Peyer's patch (tissue), 4 donors: ENCODE measurements around the gene LUZP1. TPM values are rescaled to one million over a fixed set of nuclear protein-coding genes. Genes with fewer than 3 reads are reported as not detected.

Source experiments
- DNase-seq, 3 donors: peaks; one replicate each; pipeline ENCODE4 v3.0.0-alpha.2; 2017 to 2019
- H3K27ac ChIP-seq, 4 donors: fragments of 200-600 bp; sonication (generic); one replicate each; pipeline ENCODE4 v1.5.1; 2016 to 2019
- H3K27me3 ChIP-seq, 2 donors: fragments of 200-600 bp; sonication (generic); one replicate each; pipeline ENCODE4 v1.5.1; 2019
- H3K36me3 ChIP-seq, 3 donors: fragments of 200-600 bp; sonication (generic); one replicate each; pipeline ENCODE4 v1.5.1; 2016 to 2019
- H3K4me1 ChIP-seq, 4 donors: fragments of 200-600 bp; sonication (generic); one replicate each; pipeline ENCODE4 v1.5.1; 2016 to 2019
- H3K4me3 ChIP-seq, 4 donors: fragments of 200-600 bp; sonication (generic); 1 replicate in 3 of 4; 2 replicates in 1 of 4; pipeline ENCODE4 v1.5.1; 2016 to 2019; ENCODE audit warnings: mild to moderate bottlenecking in 1 of 4
- H3K9me3 ChIP-seq, 4 donors: fragments of 200-600 bp; sonication (generic); one replicate each; pipeline ENCODE4 v1.5.1; 2016 to 2019; ENCODE audit warnings: mild to moderate bottlenecking in 1 of 4
- POLR2A ChIP-seq, 2 donors: fragments of 450-650 bp; IDR thresholded peaks; one replicate each; pipeline ENCODE4 v1.5.1; 2017; ENCODE audit warnings: antibody characterized with exemption in 2 of 2, mild to moderate bottlenecking in 2 of 2, moderate library complexity in 2 of 2
- total RNA-seq, 4 donors: library from RNA; depleted of rRNA; stranded (reverse); fragments of >200 nt; gene quantifications; one replicate each; pipeline ENCODE4 v1.1.0, GENCODE V29; 2016
- TF ChIP-seq, protein P1 (sequence below), 6 experiments: fragments of 450-650 bp in 4 of 6; fragments of 200-600 bp in 2 of 6; sonication (generic) in 1 of 6; IDR thresholded peaks; one replicate each; pipeline ENCODE4 v1.5.1; 2017 to 2019; ENCODE audit warnings: antibody characterized with exemption in 6 of 6, mild to moderate bottlenecking in 3 of 6, moderate library complexity in 1 of 6

Gene LUZP1
- total RNA-seq, 4 donors from 2014 or later = 38.8 to 92.8 (median 70.4) TPM

DNA sequence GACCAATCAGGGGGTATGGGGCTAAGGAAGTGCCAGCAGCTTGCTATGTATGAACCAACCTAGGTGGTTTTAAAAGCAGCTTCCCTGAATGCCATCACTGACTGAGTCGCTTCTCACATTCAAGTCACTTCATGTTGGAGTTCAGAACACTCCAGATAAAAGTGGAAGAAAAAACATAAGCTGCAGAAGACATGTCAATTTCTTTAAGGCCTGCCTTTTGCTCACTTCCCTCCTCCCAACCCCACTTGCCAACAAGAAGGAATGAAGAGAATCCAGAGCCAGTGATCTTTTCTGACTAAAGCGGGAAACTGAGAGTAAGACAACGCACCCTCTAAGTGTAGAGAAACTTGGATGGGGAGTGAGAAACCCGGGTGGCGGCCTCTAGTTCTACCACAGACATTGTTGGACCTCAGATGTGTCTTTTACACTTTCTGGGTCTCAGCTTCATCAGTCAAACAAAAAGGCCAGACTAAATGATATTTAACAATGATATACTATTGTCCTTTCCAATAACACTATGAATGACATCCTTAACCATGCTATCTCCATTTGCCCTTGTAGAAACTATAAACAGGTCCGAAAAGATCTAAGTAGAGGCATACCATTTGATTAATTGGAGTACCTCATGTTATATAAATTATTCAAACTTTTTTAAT, 54.1 kb downstream of the LUZP1 start:
- DNase-seq = no peak
- H3K27me3 ChIP-seq = no peaks in the 10 kb centered on the region
- H3K27ac ChIP-seq = peak overlapping the region in 1 of 4 donors; percentile 12
- no peak overlapping the region for H3K4me3 ChIP-seq
- no peaks in the 10 kb centered on the region for H3K36me3 ChIP-seq
- H3K4me1 ChIP-seq = peaks cover 0 to 45% (median under 1%) of the 10 kb centered on the region in 4 donors
- TF ChIP-seq POLR2A (IDR thresholded peaks at IDR 0.05) = no peak
- no peaks in the 10 kb centered on the region for H3K9me3 ChIP-seq

DNA sequence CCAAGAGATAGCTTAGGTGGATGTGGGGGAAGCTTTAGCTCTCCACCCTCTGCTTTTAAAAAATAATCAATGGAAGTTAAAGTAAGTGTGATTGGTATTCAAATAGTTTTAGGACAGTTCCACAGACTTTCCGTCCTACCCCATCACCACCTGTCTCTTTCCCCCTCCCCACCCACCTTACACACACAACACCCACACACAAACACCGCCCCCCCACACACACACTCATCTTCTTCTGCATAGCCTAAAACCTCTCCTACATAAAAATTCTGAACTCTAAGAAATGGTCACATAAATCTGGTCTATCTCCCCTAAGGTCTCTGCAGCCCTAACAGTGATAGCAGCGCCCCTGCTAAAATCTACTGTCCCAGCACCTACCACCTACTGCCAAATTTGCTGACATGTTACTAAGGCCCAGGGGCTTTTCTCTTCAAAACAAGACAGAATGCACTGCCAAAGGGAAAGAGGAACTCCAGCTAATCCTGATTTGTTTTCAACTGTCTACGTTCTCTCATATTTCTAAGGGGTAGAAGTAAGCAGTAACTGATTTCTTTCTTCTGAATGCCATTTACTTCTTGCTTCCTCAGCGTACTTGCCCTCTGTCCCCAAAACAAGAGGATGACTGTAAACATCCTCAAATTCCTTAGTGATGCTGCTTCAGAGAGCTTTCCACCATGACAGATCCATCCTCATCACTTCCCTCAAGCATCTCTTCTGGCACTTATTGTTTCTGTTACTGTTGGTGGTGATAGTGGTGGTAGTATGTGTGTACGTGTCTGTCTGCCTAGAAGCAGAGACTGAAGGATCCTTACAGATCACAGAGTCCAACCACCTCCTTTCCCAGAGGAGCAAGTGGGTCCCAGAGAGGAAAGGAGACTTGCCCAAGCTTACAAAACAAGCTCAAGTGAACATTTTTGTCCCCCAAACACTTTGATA, 56.8 kb downstream of the LUZP1 start:
- DNase-seq = no peak
- Histone ChIP-seq H3K9me3 (no peaks in the 10 kb centered on the region), H3K27me3 (no peaks in the 10 kb centered on the region), H3K4me1 (peaks cover 0 to 21% (median 0%) of the 10 kb centered on the region in 4 donors), H3K36me3 (peaks cover 0 to 19% (median 0%) of the 10 kb centered on the region in 3 donors), H3K4me3 (no peak overlapping the region), H3K27ac (peak overlapping the region in 1 of 4 donors; percentile 20)
- TF ChIP-seq, protein P1, sequence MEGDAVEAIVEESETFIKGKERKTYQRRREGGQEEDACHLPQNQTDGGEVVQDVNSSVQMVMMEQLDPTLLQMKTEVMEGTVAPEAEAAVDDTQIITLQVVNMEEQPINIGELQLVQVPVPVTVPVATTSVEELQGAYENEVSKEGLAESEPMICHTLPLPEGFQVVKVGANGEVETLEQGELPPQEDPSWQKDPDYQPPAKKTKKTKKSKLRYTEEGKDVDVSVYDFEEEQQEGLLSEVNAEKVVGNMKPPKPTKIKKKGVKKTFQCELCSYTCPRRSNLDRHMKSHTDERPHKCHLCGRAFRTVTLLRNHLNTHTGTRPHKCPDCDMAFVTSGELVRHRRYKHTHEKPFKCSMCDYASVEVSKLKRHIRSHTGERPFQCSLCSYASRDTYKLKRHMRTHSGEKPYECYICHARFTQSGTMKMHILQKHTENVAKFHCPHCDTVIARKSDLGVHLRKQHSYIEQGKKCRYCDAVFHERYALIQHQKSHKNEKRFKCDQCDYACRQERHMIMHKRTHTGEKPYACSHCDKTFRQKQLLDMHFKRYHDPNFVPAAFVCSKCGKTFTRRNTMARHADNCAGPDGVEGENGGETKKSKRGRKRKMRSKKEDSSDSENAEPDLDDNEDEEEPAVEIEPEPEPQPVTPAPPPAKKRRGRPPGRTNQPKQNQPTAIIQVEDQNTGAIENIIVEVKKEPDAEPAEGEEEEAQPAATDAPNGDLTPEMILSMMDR (IDR thresholded peaks at IDR 0.05) = no peak

DNA sequence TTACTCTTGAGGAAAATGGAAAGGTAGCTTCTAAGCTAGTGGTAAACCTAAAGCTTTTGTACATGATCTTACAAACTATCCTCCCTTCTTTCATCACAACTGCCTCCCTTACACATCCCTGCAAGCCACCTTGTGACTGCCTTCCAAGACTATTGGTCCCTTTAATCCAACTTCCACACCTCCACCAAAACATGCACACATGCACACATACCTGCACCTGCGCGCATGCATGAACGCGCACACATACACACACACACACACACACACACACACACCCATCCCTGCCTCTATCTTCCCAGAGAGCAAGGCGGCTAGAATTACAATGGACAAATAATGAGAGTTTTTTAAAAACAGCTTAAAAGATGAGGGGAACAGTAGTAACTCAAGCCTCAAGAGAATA, 58.3 kb downstream of the LUZP1 start:
- no peak for TF ChIP-seq POLR2A (IDR thresholded peaks at IDR 0.05)
- TF ChIP-seq, protein P1 (IDR thresholded peaks at IDR 0.05) = no peak
- Histone ChIP-seq H3K27ac (no peak overlapping the region), H3K4me1 (peaks cover 0 to 11% (median 0%) of the 10 kb centered on the region in 4 donors), H3K9me3 (no peaks in the 10 kb centered on the region), H3K4me3 (no peak overlapping the region), H3K36me3 (peaks cover 0 to 19% (median 0%) of the 10 kb centered on the region in 3 donors), H3K27me3 (no peaks in the 10 kb centered on the region)
- no peak for DNase-seq

DNA sequence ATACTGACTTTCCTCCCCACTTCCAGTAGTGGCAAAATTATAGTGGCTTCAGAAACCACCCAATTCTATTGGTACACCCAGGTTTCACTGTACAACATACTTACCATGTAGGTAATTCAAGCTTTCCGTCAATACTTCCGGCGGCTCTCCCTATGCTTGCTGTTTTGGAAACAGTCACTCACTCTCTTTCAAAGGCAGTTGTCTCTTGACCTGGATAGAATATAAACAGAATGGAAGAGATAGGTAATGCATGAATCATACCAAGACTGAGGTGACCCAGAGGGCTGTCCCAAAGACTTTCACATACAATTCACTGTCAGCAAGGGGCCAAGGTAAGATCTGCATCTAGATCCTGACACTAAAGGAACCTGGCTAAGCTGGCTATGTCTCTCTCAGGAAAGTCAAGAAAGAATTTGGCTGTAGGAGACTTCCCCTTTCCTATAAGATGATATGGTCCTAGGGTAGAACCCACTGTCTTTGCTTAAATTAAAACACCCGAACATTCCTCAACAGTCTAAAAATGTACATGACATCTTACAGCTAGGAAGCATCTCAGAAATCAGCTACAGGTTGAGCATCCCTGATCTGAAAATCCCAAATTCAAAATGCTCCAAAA, 59.6 kb downstream of the LUZP1 start:
- Histone ChIP-seq H3K36me3 (peaks cover 0 to 19% (median 0%) of the 10 kb centered on the region in 3 donors), H3K27me3 (no peaks in the 10 kb centered on the region), H3K27ac (no peak overlapping the region), H3K4me1 (peaks cover 0 to 7% (median 0%) of the 10 kb centered on the region in 4 donors), H3K4me3 (no peak overlapping the region), H3K9me3 (no peaks in the 10 kb centered on the region)
- TF ChIP-seq POLR2A (IDR thresholded peaks at IDR 0.05) = no peak
- TF ChIP-seq, protein P1 (IDR thresholded peaks at IDR 0.05) = no peak
- DNase-seq = no peak

DNA sequence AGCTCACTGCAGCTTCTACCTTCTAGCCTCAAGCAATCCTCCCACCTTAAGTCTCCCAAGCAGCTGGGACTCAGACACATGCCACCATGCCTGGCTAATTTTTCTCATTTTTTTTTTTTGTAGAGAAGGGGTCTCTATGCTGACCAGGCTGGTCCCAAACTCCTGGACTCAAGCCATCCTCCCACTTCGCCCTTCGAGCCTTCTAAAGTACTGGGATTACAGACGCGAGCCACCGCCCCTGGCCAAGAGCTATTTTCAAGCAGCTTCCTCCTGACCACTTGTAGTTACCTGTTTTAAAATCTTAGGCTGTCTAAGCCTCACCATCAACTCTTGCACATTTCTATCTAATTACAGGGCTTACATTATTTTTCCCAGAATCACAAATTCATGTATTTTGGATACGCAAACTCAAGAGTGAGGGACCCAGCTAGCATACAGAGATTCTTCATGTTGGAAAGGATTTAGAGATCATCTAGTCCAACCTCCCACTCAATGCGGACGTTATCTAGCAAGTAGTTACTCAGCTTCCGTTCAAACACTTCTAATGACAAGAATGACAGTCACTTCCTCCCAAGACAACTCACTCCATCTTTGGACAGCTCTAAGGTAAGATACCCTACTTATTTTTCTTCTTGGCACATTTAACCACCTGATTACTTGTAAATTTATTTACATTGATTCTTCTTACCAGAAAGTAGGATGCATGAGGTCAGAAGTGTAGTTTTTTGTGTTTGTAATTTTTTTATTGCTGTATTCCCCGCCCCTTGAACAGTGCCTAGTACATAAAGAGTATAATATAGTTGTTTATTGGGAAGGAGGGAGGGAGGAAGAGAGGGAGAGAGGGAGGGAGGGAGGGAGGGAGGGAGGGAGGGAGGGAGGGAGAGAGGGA, 65.4 kb downstream of the LUZP1 start:
- H3K4me3 ChIP-seq = no peak overlapping the region
- H3K27ac ChIP-seq = peak overlapping the region; percentile 43 to 73 (median 60)
- H3K36me3 ChIP-seq = peaks cover 0 to 14% (median 0%) of the 10 kb centered on the region in 3 donors
- no peaks in the 10 kb centered on the region for H3K27me3 ChIP-seq
- H3K4me1 ChIP-seq = peaks cover 0 to 53% (median 14%) of the 10 kb centered on the region in 4 donors
- no peaks in the 10 kb centered on the region for H3K9me3 ChIP-seq
- no peak for TF ChIP-seq POLR2A (IDR thresholded peaks at IDR 0.05)
- TF ChIP-seq, protein P1 (IDR thresholded peaks at IDR 0.05) = no peak
- peak in 2 of 3 donors; percentile 55 to 56 for DNase-seq
